HG02610 (cell line): ENCODE measurements around the gene PGA4.
"Not testable (repeated sequence)": the region's sequence is repeated elsewhere in the genome, so short reads cannot be mapped to it uniquely, and the experiment has no call there.

Source experiments
- ATAC-seq: cut with Tn5 transposase; IDR thresholded peaks from one replicate; pipeline ENCODE4 v1.9.1; 2021; ENCODE audit warnings: mild to moderate bottlenecking, moderate library complexity; ENCODE audit not compliant: unreplicated experiment

PGA4 gene

DNA sequence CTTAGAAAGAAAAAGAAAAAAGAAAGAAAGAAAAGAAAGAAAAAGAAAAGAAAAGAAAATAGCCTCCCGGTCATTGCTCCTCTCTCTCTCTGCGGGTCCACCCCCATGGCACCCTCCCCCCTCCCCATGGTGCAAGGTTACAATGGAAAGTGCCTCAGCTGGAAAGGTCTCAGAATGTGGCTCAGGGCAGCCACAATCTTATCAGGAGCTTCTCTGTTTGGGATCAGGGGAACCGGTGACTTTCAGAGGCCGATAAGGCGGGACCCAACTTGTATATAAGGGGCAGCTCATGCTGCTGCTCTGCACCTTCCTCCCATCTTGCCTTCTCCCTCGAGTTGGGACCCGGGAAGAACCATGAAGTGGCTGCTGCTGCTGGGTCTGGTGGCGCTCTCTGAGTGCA lies at the start of gene PGA4:
Gene PGA4 (plus strand): TSS at position 301 of the 400 bp plus-strand sequence. CDS start 54 bp downstream, at position 355.
- not testable (repeated sequence) for ATAC-seq

- ATAC-seq: no peak
These were observed 49.8 kb upstream of the PGA4 start for GRCh38 chr11:61172356-61172755.

DNA sequence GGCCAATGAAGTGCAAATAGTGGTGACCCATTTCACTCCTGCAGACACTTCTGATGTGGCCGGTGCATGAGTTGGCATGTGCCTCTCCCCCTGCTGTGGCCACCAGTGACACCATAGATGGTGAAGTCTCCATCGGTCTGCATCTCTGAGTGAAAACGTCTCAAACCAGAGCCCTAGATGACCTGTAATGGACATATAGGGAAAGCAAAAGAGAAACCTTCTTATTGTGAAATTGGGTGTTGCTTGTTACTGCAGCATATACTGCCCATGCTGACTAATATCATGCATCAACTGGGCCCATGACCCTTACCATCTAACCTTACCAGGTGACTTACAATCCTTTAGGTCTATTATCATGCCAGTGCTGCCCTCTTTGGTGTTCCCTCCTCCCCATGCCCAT lies 49.3 kb upstream of the PGA4 start:
- ATAC-seq: no peak

DNA sequence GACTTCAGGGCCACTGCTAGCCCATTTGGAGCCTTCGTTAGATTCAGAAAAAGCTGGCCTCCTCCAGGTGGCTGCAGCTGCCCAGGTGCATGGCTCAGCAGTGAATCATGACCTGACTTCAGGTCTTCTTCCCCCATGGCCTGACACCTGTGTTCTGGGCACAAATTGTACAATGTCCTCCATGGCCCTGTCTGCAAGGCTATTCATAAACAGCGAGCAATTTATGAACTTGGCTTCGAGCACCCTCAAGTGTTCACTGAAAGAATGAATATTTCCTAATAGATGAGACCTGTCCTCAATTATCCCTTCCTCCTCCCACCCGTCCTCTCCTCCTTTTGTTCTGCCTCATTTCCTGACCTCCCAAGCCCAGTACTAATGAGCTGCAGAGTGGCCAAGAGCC lies 48.7 kb upstream of the PGA4 start:
- ATAC-seq: no peak

DNA sequence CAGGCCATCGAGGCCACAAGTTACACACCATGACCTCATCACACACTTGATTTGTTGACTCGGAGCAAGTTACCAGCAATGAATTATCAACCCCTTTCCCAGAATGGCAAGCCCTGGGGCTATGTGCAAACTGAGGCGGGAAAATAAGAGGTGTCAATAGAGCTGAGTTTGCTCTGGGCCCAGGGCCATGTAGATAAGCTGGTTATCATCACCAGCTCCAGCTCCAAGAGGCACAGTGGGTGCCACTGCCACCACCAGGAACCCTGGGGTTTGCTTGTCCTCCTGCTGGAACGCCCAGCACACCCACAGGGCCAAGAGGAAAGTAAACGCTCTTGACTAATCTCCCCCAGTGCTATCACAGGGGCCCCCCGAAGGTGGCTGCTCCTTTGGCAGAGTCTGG lies 47.9 kb upstream of the PGA4 start:
- no peak for ATAC-seq

GRCh38 chr11:61174949-61175348 lies 47.2 kb upstream of the PGA4 start:
- ATAC-seq: no peak

DNA sequence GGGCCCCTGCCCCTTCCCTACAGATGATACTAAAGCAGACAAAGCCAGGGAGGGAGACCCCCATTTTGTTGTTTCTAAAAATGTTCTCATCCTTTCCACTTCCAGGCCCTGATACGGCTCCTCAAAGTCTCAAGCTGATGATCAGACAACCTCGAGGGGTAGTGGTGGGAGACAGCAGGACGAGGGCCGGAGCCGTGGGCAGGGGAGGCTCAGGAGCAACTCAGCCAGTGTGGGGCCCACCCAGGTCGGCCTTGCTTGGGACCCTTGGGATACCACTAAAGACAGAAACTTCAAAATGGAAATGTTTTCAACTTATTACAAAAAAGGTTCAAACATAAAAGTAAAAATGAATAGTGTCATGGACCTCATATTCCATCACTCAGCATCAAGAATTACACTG lies 45.7 kb upstream of the PGA4 start:
- ATAC-seq: no peak

GRCh38 chr11:61180205-61180604 lies 41.9 kb upstream of the PGA4 start:
- ATAC-seq: not testable (repeated sequence)

- no peak for ATAC-seq
These were observed 40.7 kb upstream of the PGA4 start for GRCh38 chr11:61181489-61181888.

DNA sequence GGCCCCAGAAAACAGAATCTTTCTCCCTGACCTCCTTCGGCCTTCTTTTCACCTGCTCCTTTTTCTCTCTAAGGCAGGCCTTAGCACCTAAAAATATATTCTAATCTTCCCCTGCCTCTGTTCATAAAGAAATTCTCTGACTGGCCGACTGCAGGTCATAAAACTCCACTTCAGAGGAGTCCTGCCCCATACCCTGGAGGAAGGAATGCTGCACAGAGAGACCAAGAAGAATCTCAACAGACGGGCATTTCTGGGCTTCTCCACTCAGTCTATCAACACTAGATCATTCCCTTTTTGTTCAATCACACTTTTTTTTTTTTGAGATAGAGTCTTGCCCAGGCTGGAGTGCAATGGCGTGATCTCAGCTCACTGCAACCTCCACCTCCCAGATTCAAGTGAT lies 38.5 kb upstream of the PGA4 start:
- ATAC-seq: no peak

DNA sequence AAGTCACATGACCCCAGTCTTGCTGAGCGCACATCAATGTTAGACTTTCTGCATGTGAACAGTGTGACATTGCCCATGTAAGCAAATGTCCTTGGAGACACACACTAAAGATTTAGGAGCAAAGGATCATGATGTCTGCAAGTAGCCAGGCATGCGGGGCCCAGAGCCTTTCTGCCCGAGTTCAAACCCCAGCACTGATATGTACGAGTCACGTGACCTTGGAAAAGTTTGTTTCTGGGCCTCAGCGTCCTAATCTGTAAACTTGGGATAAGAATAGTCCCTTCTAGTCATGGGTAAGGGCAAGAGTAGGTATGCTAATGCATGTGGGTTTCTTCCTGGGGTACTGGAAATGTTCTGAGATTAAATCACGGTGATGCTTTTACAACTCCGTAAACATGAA lies 35.6 kb upstream of the PGA4 start:
- ATAC-seq: no peak

DNA sequence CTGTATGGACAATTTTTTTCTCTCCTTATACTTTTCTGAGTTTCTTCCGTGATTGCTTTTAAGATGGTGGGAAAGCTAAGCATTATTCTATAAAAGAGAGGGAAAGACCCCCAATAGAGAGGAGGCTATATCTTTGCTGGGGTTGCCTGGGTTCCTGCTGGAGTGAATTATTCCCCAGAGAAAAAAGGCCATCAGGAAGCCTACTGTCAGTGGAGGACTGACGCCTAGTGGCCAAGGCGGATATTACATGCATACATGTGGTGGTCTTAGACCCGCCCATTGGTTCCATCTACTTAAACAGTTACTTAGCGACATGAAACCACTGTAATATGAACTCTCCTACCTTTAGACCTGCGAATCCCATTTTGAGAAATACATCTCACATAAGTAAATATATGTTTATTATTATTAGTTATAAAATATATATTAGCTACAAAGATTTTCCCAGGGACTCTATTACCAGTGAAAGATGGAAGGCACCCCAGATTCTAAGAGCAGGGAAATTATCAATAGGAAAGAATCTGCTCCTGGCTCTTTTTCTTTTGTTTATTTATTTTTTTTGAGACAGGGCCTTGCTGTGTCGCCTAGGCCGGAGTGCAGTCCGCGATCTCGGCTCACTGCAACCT lies 34.5 kb upstream of the PGA4 start:
- ATAC-seq: no peak

- ATAC-seq: no peak
These were observed 32.2 kb upstream of the PGA4 start for GRCh38 chr11:61189933-61190332.

- no peak for ATAC-seq
These were observed 28.6 kb upstream of the PGA4 start for GRCh38 chr11:61193596-61193995.

GRCh38 chr11:61194169-61194671 lies 27.9 kb upstream of the PGA4 start:
- ATAC-seq: no peak

GRCh38 chr11:61194981-61195695 lies 27.0 kb upstream of the PGA4 start:
- no peak for ATAC-seq

DNA sequence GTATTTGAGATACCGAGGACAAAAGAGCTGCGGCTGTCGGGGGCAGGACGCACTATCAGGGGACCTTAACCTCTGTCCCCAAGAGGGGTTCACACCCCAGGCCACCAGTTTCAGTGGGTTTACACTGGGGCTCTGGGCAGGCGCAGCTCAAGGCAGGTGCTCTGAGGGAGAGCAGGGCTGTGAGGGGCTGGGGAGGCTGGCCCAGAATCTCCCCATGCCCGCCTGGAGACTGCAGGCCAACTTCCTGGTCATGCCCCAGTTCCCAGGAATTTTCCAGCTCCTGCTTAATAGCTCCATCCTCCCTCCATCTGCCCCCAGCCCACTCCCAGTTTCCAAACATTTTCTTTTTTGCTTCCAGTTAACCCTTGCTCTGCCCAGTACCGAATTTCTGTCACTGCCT lies 26.4 kb upstream of the PGA4 start:
- ATAC-seq: no peak

DNA sequence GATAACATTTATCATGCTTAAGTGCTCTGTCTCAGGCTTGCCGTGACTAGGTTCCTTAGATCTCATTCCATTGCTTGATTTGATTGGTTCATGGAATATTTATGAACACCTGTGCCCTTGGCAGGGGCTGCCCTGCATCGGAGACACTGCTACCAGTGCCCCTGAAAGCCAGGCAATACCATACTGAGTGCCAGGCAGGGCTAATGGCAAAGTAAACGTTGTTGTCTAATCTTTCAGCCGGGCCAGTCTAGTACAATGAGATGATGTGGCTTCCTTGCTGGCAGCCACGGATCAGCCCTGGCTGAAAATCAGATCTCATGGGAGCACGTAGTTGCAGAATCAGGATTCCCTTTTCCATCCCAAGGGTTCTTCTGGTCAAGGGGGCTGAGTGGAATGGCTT lies 23.8 kb upstream of the PGA4 start:
- no peak for ATAC-seq

- ATAC-seq: no peak
These were observed 23.1 kb upstream of the PGA4 start for GRCh38 chr11:61198948-61199523.

GRCh38 chr11:61201476-61201875 lies 20.7 kb upstream of the PGA4 start:
- ATAC-seq: no peak

DNA sequence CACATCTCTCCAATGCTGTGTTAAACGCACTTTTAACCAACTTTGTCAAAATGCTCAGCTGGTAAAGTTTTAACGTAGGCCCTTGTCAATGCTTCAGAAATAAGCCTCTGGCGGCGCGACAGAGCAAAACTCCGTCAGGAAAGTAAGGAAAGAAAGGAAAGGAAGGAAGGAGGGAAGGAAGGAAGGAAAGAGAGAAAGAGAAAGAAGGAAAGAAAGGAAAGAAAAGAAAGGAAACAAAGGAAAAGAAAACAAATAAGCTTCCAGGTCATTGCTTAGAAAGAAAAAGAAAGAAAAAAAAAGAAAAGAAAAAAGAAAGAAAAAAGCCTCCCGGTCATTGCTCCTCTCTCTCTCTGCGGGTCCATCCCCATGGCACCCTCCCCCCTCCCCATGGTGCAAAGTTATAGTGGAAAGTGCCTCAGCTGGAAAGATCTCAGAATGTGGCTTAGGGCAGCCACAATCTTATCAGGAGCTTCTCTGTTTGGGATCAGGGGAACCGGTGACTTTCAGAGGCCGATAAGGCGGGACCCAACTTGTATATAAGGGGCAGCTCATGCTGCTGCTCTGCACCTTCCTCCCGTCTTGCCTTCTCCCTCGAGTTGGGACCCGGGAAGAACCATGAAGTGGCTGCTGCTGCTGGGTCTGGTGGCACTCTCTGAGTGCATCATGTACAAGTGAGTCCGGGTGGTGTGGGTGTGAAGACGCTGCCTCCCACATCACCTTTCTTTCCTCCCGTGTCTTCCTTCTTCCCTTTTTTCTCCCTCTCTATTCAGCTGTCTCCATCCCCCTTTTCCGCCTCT lies 19.0 kb upstream of the PGA4 start, which contains the start of gene PGA3:
Gene PGA3 (plus strand): TSS at position 566 of the 797 bp plus-strand sequence. CDS start 50 bp downstream, at position 616.
- not testable (repeated sequence) for ATAC-seq
